Measurements from ENCODE around the gene ATE1. TPM values are rescaled to one million over a fixed set of nuclear protein-coding genes. Genes with fewer than 3 reads are reported as not detected.

ATE1 gene
- total RNA-seq, 4 donors from 2014 or later, result 20.8 to 29.5 (median 24.9) TPM

DNA sequence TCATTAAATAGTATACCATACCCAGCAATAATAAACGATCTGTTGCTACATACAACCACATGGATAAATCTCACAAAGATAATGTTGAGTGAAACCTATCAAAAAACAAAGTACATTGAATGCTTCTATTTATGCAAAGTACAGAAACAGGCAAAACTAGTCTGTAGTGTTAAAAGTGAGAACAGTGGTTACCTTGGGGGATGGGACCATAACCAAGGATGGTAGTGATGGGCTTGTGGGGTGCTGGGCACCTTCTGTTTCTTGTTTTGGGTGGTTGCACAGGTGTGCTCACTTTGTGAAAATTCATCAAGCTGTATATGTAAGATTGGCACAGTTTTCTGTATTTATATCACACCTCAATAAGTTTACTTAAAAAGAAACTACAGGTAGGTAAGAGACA lies 105.7 kb downstream of the ATE1 start:
- TF ChIP-seq, protein P1, sequence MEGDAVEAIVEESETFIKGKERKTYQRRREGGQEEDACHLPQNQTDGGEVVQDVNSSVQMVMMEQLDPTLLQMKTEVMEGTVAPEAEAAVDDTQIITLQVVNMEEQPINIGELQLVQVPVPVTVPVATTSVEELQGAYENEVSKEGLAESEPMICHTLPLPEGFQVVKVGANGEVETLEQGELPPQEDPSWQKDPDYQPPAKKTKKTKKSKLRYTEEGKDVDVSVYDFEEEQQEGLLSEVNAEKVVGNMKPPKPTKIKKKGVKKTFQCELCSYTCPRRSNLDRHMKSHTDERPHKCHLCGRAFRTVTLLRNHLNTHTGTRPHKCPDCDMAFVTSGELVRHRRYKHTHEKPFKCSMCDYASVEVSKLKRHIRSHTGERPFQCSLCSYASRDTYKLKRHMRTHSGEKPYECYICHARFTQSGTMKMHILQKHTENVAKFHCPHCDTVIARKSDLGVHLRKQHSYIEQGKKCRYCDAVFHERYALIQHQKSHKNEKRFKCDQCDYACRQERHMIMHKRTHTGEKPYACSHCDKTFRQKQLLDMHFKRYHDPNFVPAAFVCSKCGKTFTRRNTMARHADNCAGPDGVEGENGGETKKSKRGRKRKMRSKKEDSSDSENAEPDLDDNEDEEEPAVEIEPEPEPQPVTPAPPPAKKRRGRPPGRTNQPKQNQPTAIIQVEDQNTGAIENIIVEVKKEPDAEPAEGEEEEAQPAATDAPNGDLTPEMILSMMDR (IDR thresholded peaks at IDR 0.05), result no peak
- no peak for ATAC-seq (ENCODE audit: low FRiP score)
- no peak for DNase-seq (ENCODE audit: low spot score)

DNA sequence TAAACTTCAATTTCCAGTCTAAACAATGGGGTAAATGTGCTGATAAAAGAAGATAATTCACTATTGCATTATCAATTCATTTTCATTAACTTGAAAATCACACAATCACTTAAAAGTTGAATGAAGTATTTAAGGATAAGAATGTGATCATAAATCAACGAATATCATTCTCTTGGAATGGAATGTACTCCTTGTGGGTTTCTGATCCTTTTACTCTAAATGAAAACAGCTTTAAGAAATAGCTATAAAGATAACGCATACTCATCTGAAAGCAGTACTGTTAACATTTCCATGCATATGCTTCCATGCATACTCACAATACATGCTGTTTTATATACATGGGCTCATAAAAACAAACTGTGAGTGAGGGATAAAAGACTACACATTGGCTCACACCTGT lies 108.8 kb downstream of the ATE1 start:
- TF ChIP-seq, protein P1 (IDR thresholded peaks at IDR 0.05), result no peak
- no peak for ATAC-seq (ENCODE audit: low FRiP score)
- no peak for DNase-seq (ENCODE audit: low spot score)

DNA sequence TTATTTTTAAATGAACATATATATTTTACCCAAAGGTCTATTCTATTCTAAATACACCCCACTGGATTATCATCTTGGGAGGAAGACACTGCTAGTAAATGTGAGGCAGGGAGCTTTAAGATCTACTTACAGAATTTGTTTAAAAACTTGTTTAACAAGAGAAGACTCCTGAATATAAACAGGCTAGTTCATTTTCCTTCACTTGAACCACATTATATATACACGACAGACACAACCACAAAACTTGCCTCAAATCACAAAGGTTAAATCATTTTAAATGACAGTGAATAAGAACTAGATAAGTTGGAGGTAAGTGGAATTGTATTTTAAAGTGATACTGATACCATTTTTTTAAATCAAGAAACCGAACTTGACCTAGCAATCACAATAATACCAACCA lies 109.2 kb downstream of the ATE1 start:
- DNase-seq (ENCODE audit: low spot score) (no peak), ATAC-seq (ENCODE audit: low FRiP score) (no peak)
- TF ChIP-seq, protein P1 (IDR thresholded peaks at IDR 0.05), result no peak

DNA sequence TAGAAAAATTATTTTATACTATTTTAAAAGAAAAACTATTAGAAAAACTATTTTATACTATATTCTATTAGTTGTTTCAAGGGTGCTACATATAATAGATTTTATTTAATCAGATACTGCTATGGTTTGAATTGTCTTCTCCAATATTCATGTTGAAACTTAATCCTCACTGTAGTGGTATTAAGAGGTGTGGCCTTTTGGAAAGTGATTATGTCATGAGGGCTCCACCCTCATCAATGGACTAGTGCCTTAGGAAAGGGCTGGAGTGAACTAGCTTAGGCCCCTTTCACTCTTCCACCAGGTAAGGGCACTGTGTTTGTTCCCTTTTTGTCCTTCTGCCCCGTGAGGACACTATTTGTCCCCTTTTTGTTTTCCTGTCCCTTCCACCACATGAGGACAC lies 111.6 kb downstream of the ATE1 start:
- no peak for ATAC-seq (ENCODE audit: low FRiP score)
- TF ChIP-seq, protein P1 (IDR thresholded peaks at IDR 0.05), result no peak
- DNase-seq (ENCODE audit: low spot score), result no peak

DNA sequence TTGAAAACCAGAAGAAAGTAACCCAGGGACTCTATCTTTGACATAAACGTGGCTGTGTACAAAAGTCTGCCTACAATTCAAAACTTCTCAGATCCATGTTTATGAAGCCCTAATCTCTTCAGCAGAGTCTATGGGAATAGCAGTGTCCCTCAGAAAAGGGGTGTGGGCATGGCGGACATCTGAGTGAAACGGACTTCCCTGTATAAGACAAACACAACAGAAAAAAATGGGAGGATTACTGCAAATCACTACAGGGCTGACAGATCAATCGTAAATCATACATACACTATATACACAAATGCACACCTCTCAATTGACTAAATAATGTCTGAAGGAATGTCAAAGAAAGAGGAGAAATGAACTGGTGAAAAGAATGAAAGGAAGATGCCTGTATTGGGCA lies 114.0 kb downstream of the ATE1 start:
- DNase-seq (ENCODE audit: low spot score), result no peak
- TF ChIP-seq, protein P1 (IDR thresholded peaks at IDR 0.05), result no peak
- no peak for ATAC-seq (ENCODE audit: low FRiP score)

DNA sequence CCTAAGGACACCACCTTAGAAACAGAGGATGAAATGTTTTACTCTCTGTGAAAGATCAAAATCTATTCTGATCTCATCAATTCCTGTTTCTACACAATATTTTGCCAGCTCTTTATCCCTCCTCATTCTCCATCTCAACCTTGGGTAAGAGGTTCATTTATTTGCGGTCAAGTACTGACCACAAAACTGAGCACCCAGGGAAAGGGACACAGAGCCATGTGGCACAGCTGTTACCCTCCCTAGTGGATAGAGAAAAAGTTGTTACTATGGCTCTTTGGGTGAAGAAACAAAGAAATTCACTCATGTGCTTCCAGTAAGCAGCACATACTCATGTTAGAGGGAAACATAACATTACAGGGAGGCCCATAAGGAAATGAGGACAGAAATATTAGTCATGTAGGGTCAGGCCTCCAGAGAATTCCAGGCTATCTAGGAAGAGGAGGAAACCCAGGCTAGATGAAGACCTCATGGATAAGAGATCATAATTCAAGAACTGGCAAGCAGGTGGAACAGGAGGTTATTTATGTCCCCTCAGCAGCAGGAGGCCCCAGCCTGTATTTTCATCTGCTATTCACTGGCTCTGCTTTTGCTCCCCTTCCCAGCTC lies 114.5 kb downstream of the ATE1 start:
- TF ChIP-seq, protein P1 (IDR thresholded peaks at IDR 0.05), result no peak
- ATAC-seq (ENCODE audit: low FRiP score) (no peak), DNase-seq (ENCODE audit: low spot score) (no peak)

DNA sequence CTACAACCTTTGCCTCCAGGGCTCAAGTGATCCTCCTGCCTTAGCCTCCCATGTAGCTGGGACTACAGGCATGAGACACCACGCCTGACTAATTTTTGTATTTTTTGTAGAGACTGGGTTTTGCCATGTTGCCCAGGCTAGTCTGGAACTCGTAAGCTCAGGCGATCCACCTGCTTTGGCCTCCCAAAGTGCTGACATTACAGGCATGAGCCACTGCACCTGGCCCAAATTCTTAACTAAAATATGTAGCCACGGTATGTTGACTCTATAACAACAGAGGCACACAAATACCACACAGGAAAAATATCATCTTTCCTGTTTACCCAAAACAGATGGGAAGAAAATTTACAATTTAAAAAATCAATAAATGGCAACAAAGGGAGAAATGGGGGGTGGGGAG lies 115.8 kb downstream of the ATE1 start:
- DNase-seq (ENCODE audit: low spot score) (no peak), ATAC-seq (ENCODE audit: low FRiP score) (no peak)
- TF ChIP-seq, protein P1 (IDR thresholded peaks at IDR 0.05), result no peak
